HEK293 (cell line): Measurements from ENCODE around the gene GNL2.

Source experiments
- CTCF ChIA-PET: fragments of 350-600 bp; formaldehyde crosslinking; extraction: SDS; loops from one replicate; lab custom pipeline; 2021; ENCODE audit warnings: antibody characterized with exemption; lab: Yijun Ruan, JAX
- POLR2A ChIA-PET: fragments of 300-600 bp; formaldehyde crosslinking; extraction: SDS; loops from one replicate; lab custom pipeline; 2020; ENCODE audit warnings: antibody characterized with exemption, inconsistent platforms; lab: Yijun Ruan, JAX
- H3K27ac ChIP-seq: fragments of 200-500 bp; sonication (Bioruptor generic); 2 replicates; pipeline ENCODE4 v1.5.1; 2014; ENCODE audit warnings: low read depth, low read length, control low read depth, inconsistent platforms; ENCODE audit errors: extremely low read depth
- H3K36me3 ChIP-seq, 2 experiments: fragments of 200-500 bp in 1 of 2; sonication (Bioruptor generic) in 1 of 2; 1 replicate in 1 of 2; 2 replicates in 1 of 2; pipeline ENCODE4 v1.5.1; 2014 to 2017; ENCODE audit warnings: inconsistent platforms in 2 of 2, low read length in 2 of 2; ENCODE audit not compliant: control insufficient read depth in 2 of 2, insufficient read depth in 1 of 2
- H3K4me1 ChIP-seq: fragments of 200-500 bp; sonication (Bioruptor generic); 2 replicates; pipeline ENCODE4 v1.5.1; 2014; ENCODE audit warnings: mild to moderate bottlenecking, low read length, inconsistent platforms; ENCODE audit not compliant: control insufficient read depth, insufficient read depth
- H3K4me3 ChIP-seq: 2 replicates; pipeline ENCODE4 v1.5.1; 2011; ENCODE audit warnings: low read depth, mild to moderate bottlenecking, control low read depth, low read length, moderate library complexity
- H3K9me3 ChIP-seq: fragments of 200-500 bp; sonication (Bioruptor generic); 2 replicates; pipeline ENCODE4 v1.5.1; 2014; ENCODE audit warnings: low read depth, low read length, inconsistent platforms; ENCODE audit not compliant: control insufficient read depth, insufficient read depth
- PATZ1 ChIP-seq: fragments of 450-650 bp; formaldehyde crosslinking; IDR thresholded peaks from 2 replicates; pipeline ENCODE4 v1.5.1; 2016; ENCODE audit warnings: missing biosample characterization, missing genetic modification characterization
- PRDM1 ChIP-seq: fragments of 450-650 bp; formaldehyde crosslinking; IDR thresholded peaks from 2 replicates; pipeline ENCODE4; 2016; ENCODE audit warnings: missing biosample characterization, missing genetic modification characterization
- TCF7L2 ChIP-seq: IDR thresholded peaks from 2 replicates; pipeline ENCODE4 v1.6.1; 2011; ENCODE audit warnings: low read depth, mild to moderate bottlenecking, inconsistent platforms, low read length, moderate library complexity, borderline replicate concordance
- ZBTB17 ChIP-seq: fragments of 450-650 bp; formaldehyde crosslinking; IDR thresholded peaks from 2 replicates; pipeline ENCODE4 v1.5.1; 2016; ENCODE audit warnings: missing biosample characterization, missing genetic modification characterization
- ZBTB20 ChIP-seq: fragments of 450-650 bp; formaldehyde crosslinking; IDR thresholded peaks from 2 replicates; pipeline ENCODE4 v1.5.1; 2016; ENCODE audit warnings: missing biosample characterization, missing genetic modification characterization
- ZBTB48 ChIP-seq: fragments of 450-650 bp; formaldehyde crosslinking; IDR thresholded peaks from 2 replicates; pipeline ENCODE4 v1.5.1; 2016; ENCODE audit warnings: missing biosample characterization, missing genetic modification characterization
- ZFP3 ChIP-seq: fragments of 450-650 bp; formaldehyde crosslinking; IDR thresholded peaks from 2 replicates; pipeline ENCODE4 v1.5.1; 2016; ENCODE audit warnings: low read depth, missing biosample characterization, missing genetic modification characterization
- ZNF10 ChIP-seq: fragments of 450-650 bp; formaldehyde crosslinking; IDR thresholded peaks from 2 replicates; pipeline ENCODE4 v1.5.1; 2017; ENCODE audit warnings: missing biosample characterization, missing genetic modification characterization
- ZNF132 ChIP-seq: fragments of 450-650 bp; formaldehyde crosslinking; IDR thresholded peaks from 2 replicates; pipeline ENCODE4 v1.5.1; 2017; ENCODE audit warnings: missing biosample characterization, missing genetic modification characterization, borderline replicate concordance
- ZNF214 ChIP-seq: fragments of 450-650 bp; formaldehyde crosslinking; IDR thresholded peaks from 2 replicates; pipeline ENCODE4 v1.5.1; 2017; ENCODE audit warnings: missing biosample characterization, mild to moderate bottlenecking, missing genetic modification characterization, borderline replicate concordance
- ZNF223 ChIP-seq: fragments of 450-650 bp; formaldehyde crosslinking; IDR thresholded peaks from 2 replicates; pipeline ENCODE4 v1.5.1; 2016; ENCODE audit warnings: missing biosample characterization, missing genetic modification characterization
- ZNF239 ChIP-seq: fragments of 450-650 bp; formaldehyde crosslinking; IDR thresholded peaks from 2 replicates; pipeline ENCODE4 v1.5.1; 2016; ENCODE audit warnings: missing biosample characterization, missing genetic modification characterization
- ZNF292 ChIP-seq: fragments of 450-650 bp; formaldehyde crosslinking; IDR thresholded peaks from 2 replicates; pipeline ENCODE4 v1.5.1; 2016; ENCODE audit warnings: low read depth, missing biosample characterization, missing genetic modification characterization, borderline replicate concordance
- ZNF311 ChIP-seq: fragments of 450-650 bp; formaldehyde crosslinking; IDR thresholded peaks from 2 replicates; pipeline ENCODE4 v1.5.1; 2017; ENCODE audit warnings: missing biosample characterization, missing genetic modification characterization, borderline replicate concordance
- ZNF416 ChIP-seq: fragments of 450-650 bp; formaldehyde crosslinking; IDR thresholded peaks from 2 replicates; pipeline ENCODE4 v1.5.1; 2016; ENCODE audit warnings: missing biosample characterization, missing genetic modification characterization
- ZNF426 ChIP-seq: fragments of 450-650 bp; formaldehyde crosslinking; IDR thresholded peaks from 2 replicates; pipeline ENCODE4 v1.5.1; 2017; ENCODE audit warnings: missing biosample characterization, missing genetic modification characterization, mild to moderate bottlenecking, inconsistent platforms, moderate library complexity
- ZNF560 ChIP-seq: fragments of 450-650 bp; formaldehyde crosslinking; IDR thresholded peaks from 2 replicates; pipeline ENCODE4 v1.5.1; 2017; ENCODE audit warnings: missing biosample characterization, missing genetic modification characterization, borderline replicate concordance
- ZNF664 ChIP-seq: fragments of 450-650 bp; formaldehyde crosslinking; IDR thresholded peaks from 2 replicates; pipeline ENCODE4 v1.5.1; 2016; ENCODE audit warnings: missing biosample characterization, missing genetic modification characterization
- ZNF768 ChIP-seq: fragments of 450-650 bp; formaldehyde crosslinking; IDR thresholded peaks from 2 replicates; pipeline ENCODE4 v1.5.1; 2018; ENCODE audit warnings: missing biosample characterization, mild to moderate bottlenecking, missing genetic modification characterization
- ZNF792 ChIP-seq: fragments of 450-650 bp; formaldehyde crosslinking; IDR thresholded peaks from 2 replicates; pipeline ENCODE4 v1.5.1; 2016; ENCODE audit warnings: missing biosample characterization, missing genetic modification characterization
- TF ChIP-seq, protein P1 (sequence below): fragments of 450-650 bp; formaldehyde crosslinking; IDR thresholded peaks from 2 replicates; pipeline ENCODE4 v1.5.1; 2016; ENCODE audit warnings: missing biosample characterization, missing genetic modification characterization, borderline replicate concordance
- TF ChIP-seq, protein P2 (sequence below): fragments of 450-650 bp; formaldehyde crosslinking; IDR thresholded peaks from 2 replicates; pipeline ENCODE4 v1.5.1; 2016; ENCODE audit warnings: missing biosample characterization, missing genetic modification characterization

Gene GNL2

DNA sequence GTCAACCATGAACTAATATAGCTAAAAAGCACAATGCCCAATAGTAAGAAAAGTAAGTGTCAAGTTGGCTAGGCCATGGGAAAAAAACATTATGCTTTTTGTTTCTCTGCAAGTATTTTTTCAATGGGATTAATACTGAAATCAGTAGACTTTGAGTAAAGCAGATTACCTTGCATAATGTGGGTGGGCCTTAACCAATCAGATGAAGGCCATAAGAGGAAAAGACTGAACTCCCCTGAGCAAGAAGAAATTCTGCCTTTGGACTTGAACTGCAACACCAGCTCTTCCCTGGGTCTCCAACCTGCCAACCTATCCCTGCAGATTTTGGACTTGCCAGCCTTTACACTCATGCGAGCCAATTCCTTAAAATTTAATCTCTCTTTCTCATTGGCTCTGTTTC is 45.3 kb upstream of the GNL2 start:
- Histone ChIP-seq H3K4me3 (no peak overlapping the region), H3K36me3 (no peaks in the 10 kb centered on the region), H3K9me3 (no peaks in the 10 kb centered on the region)
- ChIA-PET CTCF (interaction anchor here (0.6 to 2.9 kb wide), 3 partner anchors 38 to 638 kb away, joined by 3 to 13 read pairs (median 3); no protein-coding TSS in a partner anchor), POLR2A (no interaction called here)
- no peak for TF ChIP-seq PATZ1 (tag by site-specific recombination)
- peak; percentile 86; the same call in 1 of the 2 replicates for TF ChIP-seq ZNF10
- TF ChIP-seq, all 188 proteins: peak for 1
- Histone ChIP-seq H3K4me1 (no peaks in the 10 kb centered on the region), H3K27ac (no peak overlapping the region)

DNA sequence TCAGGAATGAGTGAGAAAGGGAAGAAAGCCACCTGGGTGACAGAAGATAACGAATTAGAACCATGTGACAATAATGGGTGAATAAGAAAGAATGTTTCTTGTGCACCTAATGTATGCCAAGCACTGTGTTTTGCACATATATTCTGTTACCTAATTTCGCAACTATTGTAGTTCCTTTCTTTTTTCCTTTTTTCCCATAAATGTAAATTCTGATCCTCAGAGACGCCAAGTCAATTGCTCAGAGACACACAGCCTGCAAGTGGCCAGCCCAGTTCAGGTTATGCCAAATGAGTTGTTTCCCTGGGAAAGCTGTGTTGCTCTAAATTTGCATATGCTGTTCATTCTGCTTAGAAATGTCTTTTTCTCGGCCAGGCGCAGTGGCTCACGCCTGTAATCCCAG is 40.7 kb upstream of the GNL2 start:
- H3K27ac ChIP-seq: no peak overlapping the region
- POLR2A ChIA-PET: no interaction called here
- CTCF ChIA-PET: interaction anchor here (0.7 kb wide), 1 partner anchor 42 kb away, joined by 4 read pairs; no protein-coding TSS in a partner anchor
- H3K4me3 ChIP-seq: no peak overlapping the region
- H3K36me3 ChIP-seq: no peaks in the 10 kb centered on the region
- no peaks in the 10 kb centered on the region for H3K4me1 ChIP-seq
- H3K9me3 ChIP-seq: no peaks in the 10 kb centered on the region
- TF ChIP-seq ZNF223 (tag by site-specific recombination) (no peak), TCF7L2 (no peak), ZBTB20 (tag by site-specific recombination) (no peak), ZNF311 (tag by site-specific recombination) (no peak), ZNF768 (tag by site-specific recombination) (peak; percentile 42; the same call in 1 of the 2 replicates), ZNF560 (no peak), ZNF792 (tag by site-specific recombination) (no peak), ZNF292 (tag by site-specific recombination) (no peak), ZNF239 (no peak), ZNF132 (tag by site-specific recombination) (no peak), ZNF664 (tag by site-specific recombination) (peak; percentile 62; the same call in 1 of the 2 replicates), ZNF214 (tag by site-specific recombination) (no peak)
- TF ChIP-seq, protein P1, sequence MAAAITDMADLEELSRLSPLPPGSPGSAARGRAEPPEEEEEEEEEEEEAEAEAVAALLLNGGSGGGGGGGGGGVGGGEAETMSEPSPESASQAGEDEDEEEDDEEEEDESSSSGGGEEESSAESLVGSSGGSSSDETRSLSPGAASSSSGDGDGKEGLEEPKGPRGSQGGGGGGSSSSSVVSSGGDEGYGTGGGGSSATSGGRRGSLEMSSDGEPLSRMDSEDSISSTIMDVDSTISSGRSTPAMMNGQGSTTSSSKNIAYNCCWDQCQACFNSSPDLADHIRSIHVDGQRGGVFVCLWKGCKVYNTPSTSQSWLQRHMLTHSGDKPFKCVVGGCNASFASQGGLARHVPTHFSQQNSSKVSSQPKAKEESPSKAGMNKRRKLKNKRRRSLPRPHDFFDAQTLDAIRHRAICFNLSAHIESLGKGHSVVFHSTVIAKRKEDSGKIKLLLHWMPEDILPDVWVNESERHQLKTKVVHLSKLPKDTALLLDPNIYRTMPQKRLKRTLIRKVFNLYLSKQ (tag by site-specific recombination): no peak
- TF ChIP-seq, all 188 proteins: peak for 2

DNA sequence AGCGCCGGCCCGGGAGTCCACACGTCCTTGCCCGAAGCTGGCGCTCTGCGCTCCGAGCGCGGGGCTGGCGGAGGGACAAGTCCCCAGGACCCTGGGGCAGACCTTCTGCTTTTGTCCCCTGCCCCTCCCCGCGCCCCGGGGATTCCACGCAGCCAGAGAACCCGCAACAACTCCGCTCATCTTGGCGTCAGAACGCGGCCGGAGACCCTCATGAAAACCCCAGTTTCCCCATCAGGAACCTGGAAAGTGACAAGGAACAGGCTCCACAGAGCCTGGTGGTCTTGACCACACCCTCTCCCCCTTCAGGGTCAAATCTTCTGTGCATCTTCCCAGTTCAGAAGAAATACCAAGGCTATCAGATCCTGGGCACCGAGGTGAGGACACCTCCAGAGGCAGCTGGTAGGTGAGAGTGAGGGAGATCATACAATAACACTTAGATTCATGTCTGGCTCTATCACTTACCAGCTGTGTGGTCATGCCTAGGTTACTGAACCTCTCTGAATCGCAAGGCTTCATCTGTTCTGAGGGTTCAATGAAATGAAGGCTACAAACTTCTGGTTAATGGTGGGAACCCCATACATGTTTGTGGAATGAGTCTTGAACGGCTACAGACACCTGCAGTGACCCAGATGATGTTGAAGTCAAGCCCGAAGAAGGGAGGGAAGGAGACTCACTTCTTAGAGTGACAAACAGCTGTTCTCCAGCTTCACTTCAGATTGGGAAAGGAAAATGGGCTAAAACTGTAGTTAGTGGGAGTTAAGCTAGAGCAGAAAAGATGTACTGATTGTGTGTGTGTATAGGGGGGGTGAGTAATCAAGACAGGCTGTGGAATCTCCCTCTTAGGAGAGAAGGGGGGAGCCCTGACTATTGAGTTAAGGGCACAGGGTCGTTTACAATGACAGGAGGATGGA is 39.5 kb upstream of the GNL2 start:
- TF ChIP-seq ZBTB48 (0 out of 2 replicates have a peak, but pooled peaks have one; percentile 25), ZNF426 (tag by site-specific recombination) (no peak), ZFP3 (tag by site-specific recombination) (no peak), ZNF768 (tag by site-specific recombination) (peak; percentile 57; the same call in 1 of the 2 replicates), ZNF416 (tag by site-specific recombination) (no peak), PRDM1 (tag by site-specific recombination) (peak; percentile 70; the same call in 1 of the 2 replicates), ZBTB17 (tag by site-specific recombination) (peak; percentile 17)
- TF ChIP-seq, protein P2, sequence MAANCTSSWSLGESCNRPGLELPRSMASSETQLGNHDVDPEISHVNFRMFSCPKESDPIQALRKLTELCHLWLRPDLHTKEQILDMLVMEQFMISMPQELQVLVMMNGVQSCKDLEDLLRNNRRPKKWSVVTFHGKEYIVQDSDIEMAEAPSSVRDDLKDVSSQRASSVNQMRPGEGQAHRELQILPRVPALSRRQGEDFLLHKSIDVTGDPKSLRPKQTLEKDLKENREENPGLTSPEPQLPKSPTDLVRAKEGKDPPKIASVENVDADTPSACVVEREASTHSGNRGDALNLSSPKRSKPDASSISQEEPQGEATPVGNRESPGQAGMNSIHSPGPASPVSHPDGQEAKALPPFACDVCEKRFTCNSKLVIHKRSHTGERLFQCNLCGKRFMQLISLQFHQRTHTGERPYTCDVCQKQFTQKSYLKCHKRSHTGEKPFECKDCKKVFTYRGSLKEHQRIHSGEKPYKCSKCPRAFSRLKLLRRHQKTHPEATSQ: no peak
- POLR2A ChIA-PET: no interaction called here
- CTCF ChIA-PET: interaction anchor here (0.9 to 2.0 kb wide), 3 partner anchors 30 to 47 kb away, joined by 3 to 7 read pairs (median 5); no protein-coding TSS in a partner anchor
- Histone ChIP-seq H3K27ac (no peak overlapping the region), H3K4me3 (no peak overlapping the region; the same call in 1 of the 2 replicates), H3K4me1 (no peaks in the 10 kb centered on the region), H3K9me3 (no peaks in the 10 kb centered on the region), H3K36me3 (no peaks in the 10 kb centered on the region)
